T-helper 17 cell (primary cell): ENCODE data around the gene UBE2L3. TPM values are rescaled to one million over a fixed set of nuclear protein-coding genes. Genes with fewer than 3 reads are reported as not detected.
"Not testable (repeated sequence)": the region's sequence is repeated elsewhere in the genome, so short reads cannot be mapped to it uniquely, and the experiment has no call there.

Experiments used
- ATAC-seq: fragments of 150-1000 bp; cut with Tn5 transposase; 2 replicates; pipeline ENCODE4 v1.10.0; 2021; ENCODE audit warnings: mild to moderate bottlenecking, moderate library complexity
- DNase-seq, 3 donors: peaks; one replicate each; pipeline versions ENCODE4 v3.0.0 to v3.0.0-alpha.2; 2020 to 2021
- H3K9me3 ChIP-seq: one replicate; pipeline ENCODE4 v1.7.0; 2013; ENCODE audit warnings: low read length, mild to moderate bottlenecking; ENCODE audit not compliant: control insufficient read depth, poor library complexity, severe bottlenecking
- H3K27ac Mint-ChIP-seq: one replicate; pipeline ENCODE4 v1.8.0; 2022; ENCODE audit warnings: mild to moderate bottlenecking, moderate library complexity, mixed read lengths
- H3K27me3 Mint-ChIP-seq: one replicate; pipeline ENCODE4 v1.8.0; 2022; ENCODE audit warnings: mixed read lengths
- H3K36me3 Mint-ChIP-seq: one replicate; pipeline ENCODE4 v1.8.0; 2022; ENCODE audit warnings: low read depth, mixed read lengths
- H3K4me1 Mint-ChIP-seq: one replicate; pipeline ENCODE4 v1.8.0; 2022; ENCODE audit warnings: mild to moderate bottlenecking, mixed read lengths
- H3K4me3 Mint-ChIP-seq: one replicate; pipeline ENCODE4 v1.8.0; 2022; ENCODE audit warnings: mild to moderate bottlenecking, moderate library complexity, mixed read lengths
- total RNA-seq, 4 donors: library from RNA in 2 of 4; stranded (reverse) in 2 of 4; gene quantifications; one replicate each; pipeline ENCODE4 v1.2.3 and lab custom pipeline; 2022 to 2026

Gene UBE2L3
- total RNA-seq, 2 donors from 2014 or later = 25.7 to 30.4 TPM

DNA sequence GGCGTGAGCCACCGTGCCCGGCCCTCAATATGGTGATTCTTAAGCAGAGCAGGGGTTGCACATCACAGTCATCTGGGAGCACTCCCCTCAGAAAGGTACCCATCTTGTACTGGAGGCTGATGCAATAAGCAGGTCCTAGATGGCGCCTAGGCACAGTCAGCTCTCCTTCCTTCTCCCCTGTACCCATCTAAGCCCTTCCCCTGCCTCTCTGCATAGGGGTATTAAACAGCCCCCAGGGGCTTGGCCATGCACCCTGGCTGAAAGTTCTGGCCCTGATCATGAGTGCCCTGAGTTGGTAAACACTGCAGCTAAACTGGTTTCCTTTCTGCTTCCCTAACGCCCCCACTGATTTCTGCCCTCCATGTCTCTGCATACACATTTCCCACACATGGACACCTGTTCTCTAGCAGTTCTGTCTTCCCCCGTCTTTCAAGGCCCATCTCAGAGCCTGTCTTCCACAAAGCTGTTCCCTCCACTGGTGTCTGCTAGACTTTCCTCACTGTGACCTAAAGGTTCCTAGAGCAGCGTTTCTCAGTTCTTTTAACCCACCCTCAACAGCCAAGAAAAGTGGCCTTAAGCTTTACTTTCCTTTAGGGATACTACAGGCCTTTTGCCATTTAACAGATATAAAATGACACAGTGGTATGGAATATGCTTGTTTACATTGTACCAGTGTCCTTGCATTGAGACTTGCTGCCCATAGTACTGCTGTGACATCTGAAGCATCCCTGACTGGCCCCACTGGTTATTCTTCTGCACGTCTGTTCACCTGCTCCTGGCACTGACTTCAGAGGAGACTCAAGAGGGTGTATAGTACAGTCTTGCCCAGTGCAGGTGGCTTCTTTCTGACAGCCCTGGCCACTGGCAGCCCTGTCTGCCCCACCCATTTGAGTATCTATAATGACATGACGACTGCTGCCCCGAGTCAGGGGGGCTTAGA is 15.6 kb downstream of the UBE2L3 start:
- no peak for DNase-seq
- no peaks in the 10 kb centered on the region for H3K9me3 ChIP-seq
- Mint-ChIP-seq H3K27me3 (no peaks in the 10 kb centered on the region), H3K4me1 (peaks cover 37% of the 10 kb centered on the region), H3K4me3 (peak overlapping the region; percentile 53), H3K36me3 (peaks cover 3% of the 10 kb centered on the region), H3K27ac (peak overlapping the region; percentile 88)
- no peak for ATAC-seq

DNA sequence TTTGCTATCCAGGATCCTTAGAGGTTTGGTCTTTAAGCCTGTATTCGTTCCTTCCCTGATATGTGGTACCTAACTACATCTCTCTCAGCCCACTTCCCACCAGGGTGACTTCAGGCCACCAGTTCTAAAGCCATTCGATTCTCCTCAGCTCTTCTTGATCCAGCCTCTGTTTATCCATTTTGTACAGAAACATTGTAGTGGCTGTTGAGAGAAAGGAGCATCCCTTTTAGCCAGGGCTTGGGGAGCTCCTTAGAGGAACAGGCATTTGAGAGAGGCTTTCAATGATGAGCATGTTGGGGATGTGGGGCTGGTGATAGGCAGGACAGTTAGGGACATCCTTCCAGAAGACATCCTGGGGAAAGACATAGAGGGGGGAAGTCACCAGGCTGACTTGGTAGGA is 17.9 kb downstream of the UBE2L3 start:
- ATAC-seq (no peak), DNase-seq (no peak)
- H3K4me1 Mint-ChIP-seq = peaks cover 35% of the 10 kb centered on the region
- no peaks in the 10 kb centered on the region for H3K27me3 Mint-ChIP-seq
- H3K9me3 ChIP-seq = no peaks in the 10 kb centered on the region
- peaks cover 3% of the 10 kb centered on the region for H3K36me3 Mint-ChIP-seq
- H3K4me3 Mint-ChIP-seq = peak overlapping the region; percentile 51
- no peak overlapping the region for H3K27ac Mint-ChIP-seq

DNA sequence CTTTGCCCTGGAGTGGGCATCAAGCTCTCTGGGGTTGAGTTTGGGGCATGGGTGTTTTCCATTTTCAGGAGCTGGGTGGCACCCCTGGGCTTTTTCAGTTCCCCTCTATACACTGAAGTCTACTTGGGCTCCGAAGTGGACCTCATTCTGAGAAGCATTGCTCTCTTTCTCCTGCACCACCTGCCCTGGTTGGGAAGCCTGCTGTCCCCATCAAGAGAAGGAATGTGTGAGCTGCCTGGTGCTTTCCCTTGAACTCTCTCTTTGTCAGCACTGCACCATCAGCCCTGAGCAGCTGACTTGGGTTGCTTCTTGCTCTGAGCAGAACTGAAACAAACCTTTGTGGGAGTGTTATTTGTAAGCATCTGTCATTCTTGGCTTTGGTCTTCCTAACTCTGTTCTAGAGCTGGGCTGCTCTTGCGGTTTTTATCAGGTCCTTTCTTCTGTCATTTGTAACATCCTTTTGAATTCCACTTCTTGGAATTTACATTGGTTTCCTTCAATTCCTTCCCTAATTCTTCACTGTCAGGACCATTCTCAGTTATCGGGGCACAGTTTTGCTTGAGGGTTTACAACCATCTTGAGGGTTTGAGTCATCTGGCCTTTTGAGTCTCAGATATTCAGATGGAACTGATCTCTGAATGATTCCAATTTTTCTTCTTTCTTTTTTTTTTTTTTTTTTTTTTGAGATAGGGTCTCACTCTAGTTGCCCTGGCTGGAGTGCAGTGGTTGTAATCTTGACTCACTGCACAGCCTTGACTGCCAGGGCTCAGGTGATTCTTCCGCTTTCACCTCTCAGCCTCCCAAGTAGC is 20.5 kb downstream of the UBE2L3 start:
- DNase-seq = no peak
- Mint-ChIP-seq H3K4me3 (peak overlapping the region; percentile 67), H3K27ac (peak overlapping the region; percentile 80), H3K27me3 (no peaks in the 10 kb centered on the region), H3K36me3 (peaks cover 3% of the 10 kb centered on the region), H3K4me1 (peaks cover 47% of the 10 kb centered on the region)
- ATAC-seq = peak; percentile 74
- H3K9me3 ChIP-seq = no peaks in the 10 kb centered on the region

DNA sequence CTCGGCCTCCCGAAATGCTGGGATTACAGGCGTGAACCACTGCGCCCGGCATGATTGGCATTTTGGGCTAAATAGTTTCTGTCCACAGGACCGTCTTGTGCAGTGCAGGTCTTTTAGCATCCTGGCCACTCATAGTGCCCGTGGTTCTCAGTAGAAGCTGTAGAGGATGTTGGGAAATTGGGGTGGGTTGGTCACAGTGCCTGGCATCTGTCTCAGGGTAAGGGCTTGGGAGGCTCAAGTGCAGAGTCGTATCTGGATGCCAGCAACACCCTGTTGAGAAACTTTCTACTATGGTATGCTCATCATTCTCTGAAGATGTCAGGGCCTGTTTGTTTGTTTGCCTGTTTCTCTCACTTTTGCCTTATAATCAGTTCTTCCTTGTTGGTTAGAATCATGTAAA is 21.9 kb downstream of the UBE2L3 start:
- peak overlapping the region; percentile 65 for H3K27ac Mint-ChIP-seq
- H3K4me1 Mint-ChIP-seq = peaks cover 56% of the 10 kb centered on the region
- ATAC-seq = no peak
- H3K27me3 Mint-ChIP-seq = no peaks in the 10 kb centered on the region
- no peak for DNase-seq
- H3K4me3 Mint-ChIP-seq = peak overlapping the region; percentile 33
- H3K9me3 ChIP-seq = no peaks in the 10 kb centered on the region
- peaks cover 16% of the 10 kb centered on the region for H3K36me3 Mint-ChIP-seq

DNA sequence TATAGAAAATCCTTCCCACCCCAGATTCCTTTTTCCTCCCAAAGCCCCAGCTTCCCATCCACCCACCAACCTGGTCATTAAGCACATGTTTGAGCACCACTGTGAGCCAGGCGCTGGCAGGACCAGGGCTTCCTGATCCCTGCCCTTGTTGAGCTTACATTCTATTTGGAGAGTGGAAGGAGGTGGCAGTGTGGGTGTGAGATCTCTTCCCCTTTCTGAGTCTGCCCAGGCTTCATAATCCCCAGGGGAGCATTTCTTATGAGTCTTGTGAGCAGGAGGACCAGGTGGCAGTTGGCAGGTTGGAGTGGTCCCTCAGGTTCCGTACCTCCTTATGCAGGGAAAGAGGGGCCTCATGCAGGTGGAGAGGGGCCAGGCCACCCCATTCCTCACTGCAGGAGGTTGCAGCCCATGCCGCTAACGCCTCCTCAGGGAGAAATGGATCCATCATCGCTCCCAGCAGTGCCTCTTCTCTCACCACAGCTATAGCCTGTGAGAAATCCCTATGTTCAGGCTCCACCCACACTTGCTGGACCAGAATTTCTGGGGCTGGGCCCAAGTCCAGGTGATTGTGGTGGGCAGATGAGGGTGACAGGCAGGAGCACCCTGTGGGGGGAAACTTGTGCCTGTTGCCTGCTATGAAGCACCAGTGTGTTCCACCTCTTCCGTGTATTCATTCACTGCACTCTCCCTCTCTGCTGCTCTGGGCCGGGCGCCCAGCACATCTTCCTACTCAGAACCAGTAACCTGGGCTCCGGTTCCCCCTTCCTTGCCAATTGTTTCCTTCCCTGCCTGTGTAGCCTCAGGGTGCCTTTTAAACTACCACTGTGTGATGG is 23.5 kb downstream of the UBE2L3 start:
- no peak for ATAC-seq
- no peaks in the 10 kb centered on the region for H3K9me3 ChIP-seq
- Mint-ChIP-seq H3K27me3 (no peaks in the 10 kb centered on the region), H3K4me3 (no peak overlapping the region), H3K4me1 (peaks cover 58% of the 10 kb centered on the region), H3K27ac (peak overlapping the region; percentile 56), H3K36me3 (peaks cover 14% of the 10 kb centered on the region)
- DNase-seq = no peak

DNA sequence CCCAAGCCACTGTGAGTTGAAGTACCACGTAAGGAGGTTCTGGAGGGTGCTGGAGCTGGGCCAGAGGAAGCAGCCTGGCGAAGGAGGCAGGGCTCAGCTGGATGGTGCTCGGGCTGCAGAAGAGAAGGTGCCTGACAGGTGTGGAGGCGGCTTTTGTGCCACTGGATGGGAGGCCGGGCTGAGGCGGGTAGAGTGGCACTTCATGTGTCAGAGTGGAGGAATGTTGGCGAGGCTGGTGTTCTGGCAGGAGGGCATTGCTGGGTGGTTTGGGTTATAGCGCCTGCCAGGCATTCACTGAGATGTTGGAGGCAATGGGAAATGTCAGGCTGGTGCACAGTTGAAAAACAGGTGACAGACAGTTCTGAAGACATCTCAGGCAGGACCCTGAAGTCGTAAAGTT is 24.2 kb downstream of the UBE2L3 start:
- Mint-ChIP-seq H3K36me3 (peaks cover 14% of the 10 kb centered on the region), H3K27ac (peak overlapping the region; percentile 56), H3K27me3 (no peaks in the 10 kb centered on the region), H3K4me3 (no peak overlapping the region), H3K4me1 (peaks cover 61% of the 10 kb centered on the region)
- ATAC-seq (no peak), DNase-seq (no peak)
- H3K9me3 ChIP-seq = no peaks in the 10 kb centered on the region

DNA sequence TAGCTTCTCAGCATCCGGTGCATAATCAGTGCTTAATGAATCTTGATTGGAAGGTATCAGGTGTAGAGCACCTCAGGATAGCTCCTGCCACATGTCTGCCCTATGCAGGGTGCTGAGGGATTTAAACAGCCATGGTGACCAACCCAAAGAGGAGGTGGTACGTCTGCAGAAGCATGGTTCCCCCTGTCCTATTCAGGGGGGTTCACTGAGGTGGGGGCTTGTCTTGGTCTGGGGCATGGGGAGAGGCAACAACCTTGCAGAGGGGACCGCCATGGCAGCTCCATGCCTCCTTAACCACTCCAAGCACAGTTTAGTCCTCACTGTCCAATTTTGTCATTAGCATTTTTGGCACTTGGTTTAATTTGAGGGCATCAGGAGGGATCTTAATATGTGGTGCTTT is 24.9 kb downstream of the UBE2L3 start:
- no peaks in the 10 kb centered on the region for H3K27me3 Mint-ChIP-seq
- ATAC-seq = no peak
- H3K4me1 Mint-ChIP-seq = peaks cover 60% of the 10 kb centered on the region
- H3K27ac Mint-ChIP-seq = no peak overlapping the region
- H3K9me3 ChIP-seq = no peaks in the 10 kb centered on the region
- peaks cover 14% of the 10 kb centered on the region for H3K36me3 Mint-ChIP-seq
- no peak for DNase-seq
- no peak overlapping the region for H3K4me3 Mint-ChIP-seq

DNA sequence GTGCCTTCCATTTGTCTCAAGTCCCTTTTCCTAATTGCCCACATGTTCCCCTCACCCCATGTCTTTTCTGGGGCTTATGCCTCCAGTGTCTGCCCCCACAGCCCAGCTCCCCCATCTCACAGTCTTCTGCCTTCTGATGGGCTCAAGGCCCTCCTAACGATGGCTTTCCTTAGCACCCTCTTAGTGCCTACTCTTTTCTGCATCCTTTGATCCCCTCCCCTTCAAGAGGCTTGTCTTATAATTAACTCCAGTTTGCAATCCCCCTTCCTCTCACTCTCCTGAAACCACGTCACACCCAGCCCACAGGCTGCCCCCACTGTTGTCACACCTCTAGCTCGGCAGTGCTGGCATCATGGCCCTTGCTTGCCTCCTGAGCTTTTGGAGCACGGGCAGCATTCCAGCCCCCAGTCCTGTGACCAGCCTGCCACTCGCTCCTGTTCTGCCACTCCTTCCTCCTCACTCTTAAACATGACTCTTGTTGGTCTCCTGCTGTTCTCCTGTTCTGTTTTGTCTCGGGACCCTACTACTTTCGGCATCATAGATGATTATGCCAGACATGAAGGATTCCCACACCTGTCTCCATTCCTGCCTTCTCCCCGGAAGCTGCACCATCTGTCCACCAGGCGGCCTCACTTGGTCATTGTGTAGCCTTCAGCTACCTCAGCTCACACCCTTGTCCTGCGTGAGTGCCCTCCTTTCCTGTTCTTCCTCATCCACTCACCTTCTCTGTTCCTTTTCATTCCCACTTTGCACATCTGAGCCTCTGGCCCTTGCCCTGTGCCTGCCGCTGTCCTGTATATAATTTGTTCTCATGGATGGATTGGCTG is 26.1 kb downstream of the UBE2L3 start:
- ATAC-seq = no peak
- Mint-ChIP-seq H3K27ac (peak overlapping the region; percentile 27), H3K27me3 (no peaks in the 10 kb centered on the region), H3K4me1 (peaks cover 56% of the 10 kb centered on the region), H3K4me3 (no peak overlapping the region), H3K36me3 (peaks cover 14% of the 10 kb centered on the region)
- no peaks in the 10 kb centered on the region for H3K9me3 ChIP-seq
- DNase-seq = no peak

DNA sequence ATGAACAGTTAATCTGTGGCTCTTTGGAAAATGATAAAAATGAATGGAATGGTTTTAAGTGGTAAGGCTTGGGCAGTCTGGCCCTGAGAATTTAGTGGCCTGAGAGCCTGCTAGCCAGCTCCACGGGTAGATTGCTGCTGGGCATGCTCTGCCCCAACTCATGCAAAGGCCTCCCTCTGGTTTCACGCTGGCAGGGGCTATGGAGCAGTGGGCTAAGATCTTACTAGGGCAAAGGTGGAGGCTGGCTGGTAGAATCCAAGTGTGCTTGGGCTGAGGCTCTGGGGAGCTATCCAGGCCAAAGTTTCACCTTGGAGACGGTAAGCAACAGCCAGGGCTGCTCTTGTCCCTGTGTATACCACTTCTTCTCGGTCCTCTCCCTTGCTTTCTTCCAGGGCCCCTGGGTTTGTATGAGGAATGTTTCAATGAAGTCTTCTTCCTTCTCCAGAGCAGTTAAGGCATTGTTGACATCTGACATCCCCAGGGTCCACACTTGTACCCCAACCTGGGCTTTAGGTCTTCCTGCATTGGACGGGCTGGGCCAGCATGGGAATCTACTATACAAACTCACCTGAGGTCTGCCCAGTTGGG is 27.4 kb downstream of the UBE2L3 start:
- no peak for ATAC-seq
- H3K36me3 Mint-ChIP-seq = peaks cover 18% of the 10 kb centered on the region

DNA sequence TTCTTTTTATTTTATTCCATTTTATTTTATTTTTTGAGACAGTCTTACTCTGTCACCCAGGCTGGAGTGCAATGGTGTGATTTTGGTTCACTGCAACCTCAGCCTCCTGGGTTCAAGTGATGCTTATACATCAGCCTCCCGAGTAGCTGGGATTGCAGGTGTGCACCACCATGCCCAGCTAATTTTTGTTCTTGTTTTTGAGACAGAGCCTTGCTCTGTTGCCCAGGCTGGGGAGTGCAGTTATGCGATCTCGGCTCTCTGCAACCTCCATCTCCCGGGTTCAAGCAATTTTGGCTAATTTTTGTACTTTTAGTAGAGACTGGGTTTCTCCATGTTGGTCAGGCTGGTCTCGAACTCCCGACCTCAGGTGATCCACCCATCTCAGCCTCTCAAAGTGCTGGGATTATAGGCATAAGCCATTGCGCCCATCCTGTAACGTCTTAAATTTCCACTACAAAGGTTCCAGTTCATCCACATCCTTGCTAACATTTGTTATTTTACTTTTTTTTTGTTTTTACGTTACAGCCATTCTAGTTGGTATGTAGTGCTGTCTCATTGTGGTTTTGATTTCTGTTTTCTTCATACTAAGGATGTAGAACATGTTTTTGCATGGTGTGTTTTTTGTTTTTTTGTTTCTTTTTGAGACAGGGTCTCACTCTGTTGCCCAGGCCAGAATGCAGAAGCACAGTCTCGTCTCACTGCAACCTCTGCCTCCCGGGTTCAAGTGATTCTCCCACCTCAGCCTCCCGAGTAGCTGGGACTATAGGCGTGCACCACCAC is 29.0 kb downstream of the UBE2L3 start:
- H3K27me3 Mint-ChIP-seq, H3K27ac Mint-ChIP-seq, ATAC-seq, DNase-seq, H3K9me3 ChIP-seq, H3K4me3 Mint-ChIP-seq: not testable (repeated sequence)
- H3K4me1 Mint-ChIP-seq = peaks cover 48% of the 10 kb centered on the region
- peaks cover 18% of the 10 kb centered on the region for H3K36me3 Mint-ChIP-seq

More for the DNA sequence above, 27.4 kb downstream of the UBE2L3 start:
- Mint-ChIP-seq H3K27me3 (no peaks in the 10 kb centered on the region), H3K4me3 (no peak overlapping the region), H3K4me1 (peaks cover 60% of the 10 kb centered on the region), H3K27ac (peak overlapping the region; percentile 24)
- H3K9me3 ChIP-seq = no peaks in the 10 kb centered on the region
- no peak for DNase-seq

DNA sequence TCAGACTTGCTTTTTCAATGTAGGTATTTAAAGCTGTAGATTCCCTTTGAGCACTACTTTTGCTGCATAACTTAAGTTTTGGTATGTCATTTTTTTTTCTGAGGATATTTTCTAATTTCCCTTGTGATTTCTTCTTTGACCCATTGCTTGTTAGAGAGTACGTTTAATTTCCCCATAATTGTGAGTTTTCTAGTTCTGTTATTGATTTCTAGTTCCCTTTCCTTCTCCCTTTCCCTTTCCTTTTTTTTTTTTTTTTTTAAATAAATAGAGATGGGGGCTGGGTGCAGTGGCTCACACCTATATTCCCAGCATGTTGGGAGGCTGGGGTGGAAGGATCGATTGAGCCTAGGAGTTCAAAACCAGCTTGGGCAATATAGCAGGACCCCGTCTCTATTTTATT is 30.8 kb downstream of the UBE2L3 start:
- DNase-seq = no peak
- Mint-ChIP-seq H3K36me3 (peaks cover 16% of the 10 kb centered on the region), H3K4me1 (peaks cover 47% of the 10 kb centered on the region), H3K4me3 (no peak overlapping the region), H3K27ac (no peak overlapping the region), H3K27me3 (no peaks in the 10 kb centered on the region)
- H3K9me3 ChIP-seq = no peaks in the 10 kb centered on the region
- no peak for ATAC-seq
